NOMO-1 (cell line): ENCODE measurements around the gene TDRD12.
"Not testable (repeated sequence)": the region's sequence is repeated elsewhere in the genome, so short reads cannot be mapped to it uniquely, and the experiment has no call there.

ENCODE experiments used
- DNase-seq, 2 experiments: peaks; one replicate each; lab custom pipeline; 2025; ENCODE audit not compliant: unreplicated experiment in 2 of 2; lab: John Stamatoyannopoulos, UW

Gene TDRD12

DNA sequence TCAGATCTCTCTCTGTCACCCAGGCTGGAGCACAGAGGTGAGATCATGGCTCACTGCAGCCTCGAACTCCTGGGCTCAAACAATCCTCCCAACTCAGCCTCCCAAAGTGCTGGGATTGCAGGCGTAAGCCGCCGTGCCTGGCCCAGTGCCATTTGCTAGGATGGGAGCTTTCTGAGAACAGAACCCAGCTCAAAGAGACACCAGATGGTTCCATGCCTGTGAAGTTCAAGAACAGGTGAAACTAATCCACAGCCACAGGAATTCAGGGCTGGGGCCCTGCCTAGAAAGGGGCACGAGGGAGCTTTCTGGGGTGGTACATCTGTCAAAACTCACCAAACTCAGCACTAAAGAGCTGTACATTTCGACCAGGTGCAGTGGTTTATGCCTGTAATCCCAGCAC, 145.8 kb downstream of the TDRD12 start:
- DNase-seq = no peak

DNA sequence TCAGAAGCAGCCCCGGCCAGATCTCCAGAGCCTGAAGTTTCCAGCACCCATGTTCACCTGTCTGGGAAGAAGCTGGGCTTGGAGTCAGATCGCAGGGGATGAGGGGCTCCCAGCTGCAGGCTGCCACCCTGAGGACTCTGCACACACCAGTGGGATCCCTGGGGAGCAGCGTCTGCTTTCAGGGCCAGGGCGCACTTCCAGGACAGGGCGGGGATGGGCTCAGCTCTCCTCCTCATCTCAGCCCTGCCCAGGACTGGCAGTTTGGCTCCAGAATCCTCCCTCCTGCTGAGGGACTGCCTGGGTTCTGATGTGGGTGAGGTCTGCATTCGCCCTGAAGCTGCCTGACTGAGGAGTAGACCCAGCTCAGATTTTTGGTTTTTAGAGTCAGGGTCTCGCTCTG, 146.5 kb downstream of the TDRD12 start:
- no peak for DNase-seq

DNA sequence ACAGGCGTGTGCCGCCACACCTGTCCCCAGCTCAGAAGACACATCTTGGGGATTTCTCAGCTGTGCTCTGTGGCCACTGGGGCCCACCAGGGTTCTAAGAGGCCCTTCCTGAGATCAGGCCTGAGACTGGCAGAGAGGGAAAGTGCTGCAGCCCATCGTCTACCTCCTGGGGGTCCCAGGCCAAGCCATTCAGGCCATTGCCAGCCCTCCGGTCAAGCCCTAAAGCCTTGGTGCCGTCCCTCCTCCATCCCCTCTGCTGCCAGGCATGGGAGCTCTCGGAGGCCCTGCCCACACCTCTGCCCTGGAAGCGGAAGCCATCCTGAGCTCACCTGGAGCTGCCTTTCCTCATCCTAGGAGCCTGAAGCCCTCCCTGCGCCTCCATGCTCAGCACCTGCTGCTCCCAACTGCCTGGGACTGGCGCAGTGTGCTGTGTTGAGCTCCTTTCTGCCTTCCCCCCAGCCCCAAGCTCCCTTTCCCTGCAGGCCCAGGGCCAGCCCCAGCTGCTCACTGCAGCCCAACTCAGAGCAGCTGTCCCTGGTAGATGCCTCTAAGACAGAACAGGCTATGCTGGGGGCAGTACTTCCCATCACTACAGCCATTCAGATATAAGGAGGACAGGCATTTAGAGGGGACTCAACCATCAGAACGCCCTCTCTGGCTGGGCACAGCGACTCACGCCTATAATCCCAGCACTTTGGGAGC, 147.1 kb downstream of the TDRD12 start:
- DNase-seq = no peak

DNA sequence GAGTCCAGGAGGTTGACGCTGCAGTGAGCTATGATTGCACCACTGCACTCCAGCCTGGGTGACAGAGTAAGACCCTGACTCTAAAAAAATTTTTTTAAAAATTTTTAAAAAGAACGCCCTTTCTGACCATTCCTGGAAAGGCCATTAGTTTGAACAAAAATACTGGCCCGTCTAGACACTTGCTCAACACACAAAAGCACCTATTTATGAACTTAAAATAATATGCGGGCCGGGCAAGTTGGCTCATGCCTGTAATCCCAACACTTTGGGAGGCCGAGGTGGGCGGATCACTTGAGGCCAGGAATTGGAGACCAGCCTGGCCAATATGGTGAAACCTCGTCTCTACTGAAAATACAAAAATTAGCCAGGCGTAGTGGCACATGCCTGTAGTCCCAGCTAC, 147.9 kb downstream of the TDRD12 start:
- DNase-seq = not testable (repeated sequence)

DNA sequence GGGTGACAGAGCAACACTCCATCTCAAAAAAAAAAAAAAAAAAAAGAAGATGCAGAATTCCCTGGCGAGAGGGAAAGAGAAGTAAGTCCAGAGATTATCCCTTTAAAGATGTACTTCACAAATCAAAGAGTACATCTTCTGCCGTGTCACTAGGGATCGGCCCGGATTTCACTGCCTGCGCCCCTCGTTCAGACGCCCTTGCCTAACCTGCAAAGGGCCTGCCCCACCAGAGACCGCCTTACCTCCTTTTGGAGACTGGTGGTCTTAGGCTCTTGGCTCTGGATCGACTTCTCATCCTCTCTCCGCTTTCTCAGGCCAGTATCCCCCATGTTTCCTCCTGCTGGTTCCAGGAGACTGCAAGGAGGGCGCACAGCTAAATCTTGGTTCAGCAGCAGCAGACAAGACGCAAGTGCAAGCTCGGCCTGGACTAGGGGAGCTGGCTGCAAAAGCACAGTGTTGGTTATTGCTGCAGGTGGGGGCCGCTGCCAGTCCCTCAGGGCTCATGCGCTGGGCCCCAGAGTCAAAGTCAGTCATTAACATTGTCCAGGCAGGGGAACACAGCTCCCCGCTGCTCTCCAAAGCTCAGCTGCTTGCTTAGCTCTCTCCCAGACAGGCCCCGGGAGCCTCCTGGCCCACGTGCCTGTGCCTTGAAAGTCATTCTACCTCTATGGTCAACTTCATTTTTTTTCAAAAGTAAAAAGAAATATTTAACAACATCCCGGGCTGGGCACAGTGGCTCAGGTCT, 148.8 kb downstream of the TDRD12 start:
- no peak for DNase-seq

DNA sequence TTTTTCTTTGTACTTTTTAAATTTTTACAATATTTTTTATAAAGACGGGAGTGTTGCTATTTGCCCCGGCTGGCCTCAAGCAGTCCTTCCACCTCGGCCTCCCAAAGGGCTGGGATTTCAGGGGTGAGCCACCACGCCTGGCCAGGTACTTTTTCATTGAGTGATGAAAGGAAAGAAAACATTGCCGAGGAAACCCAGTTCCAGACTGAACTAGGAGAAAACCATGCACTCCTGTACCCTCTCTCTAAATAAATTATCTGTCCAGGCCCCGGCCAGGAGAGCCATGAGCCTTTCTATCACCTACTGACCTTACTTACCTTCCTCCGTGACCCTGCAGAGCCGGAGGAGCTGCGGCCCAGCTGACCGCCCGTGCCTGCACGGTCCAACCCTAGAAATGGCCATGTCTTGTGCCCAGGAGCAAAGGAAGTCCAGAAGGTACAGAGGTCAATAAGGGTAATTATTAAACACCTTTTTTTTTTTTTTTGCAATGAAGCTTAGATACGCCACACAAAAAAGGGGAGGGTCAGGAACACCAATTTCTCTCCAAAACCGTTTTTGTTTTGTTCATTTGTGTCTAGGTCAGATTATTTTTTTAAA, 149.9 kb downstream of the TDRD12 start, which contains the start of gene SLC7A9:
Gene SLC7A9, minus strand, starts transcription at position 399 of the 597 bp plus-strand sequence. CDS start 1,233 bp downstream, outside the sequence.
- no peak for DNase-seq

DNA sequence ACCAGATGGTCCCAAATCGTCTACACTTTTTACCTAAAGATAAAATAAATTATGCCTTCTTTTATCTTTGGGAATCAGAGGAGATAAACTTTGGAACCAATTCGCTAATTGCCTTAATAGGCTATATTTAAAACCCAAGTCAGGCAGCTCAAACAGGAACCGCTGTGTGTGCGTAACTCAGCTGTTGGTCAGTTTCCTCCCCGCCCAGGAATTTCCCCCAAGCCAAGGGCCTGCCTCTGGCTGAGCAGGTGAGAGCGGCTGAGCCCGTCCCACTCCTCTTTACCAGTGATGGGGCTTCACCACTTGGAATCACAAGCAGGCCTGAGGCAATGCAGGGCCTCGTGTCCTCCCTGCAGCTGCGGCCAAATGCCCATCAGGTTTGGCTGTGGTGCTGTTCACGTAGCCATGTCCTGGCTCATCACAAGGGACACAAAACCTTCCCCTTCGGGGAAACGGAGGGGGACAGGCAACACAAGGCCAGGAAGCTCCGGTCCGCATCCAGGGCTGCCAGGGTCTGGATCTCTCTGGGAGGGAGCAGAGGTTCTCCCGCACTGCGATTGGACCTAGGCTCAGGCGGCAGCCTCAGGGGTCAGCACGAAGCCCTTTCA, 150.5 kb downstream of the TDRD12 start:
- no peak for DNase-seq

DNA sequence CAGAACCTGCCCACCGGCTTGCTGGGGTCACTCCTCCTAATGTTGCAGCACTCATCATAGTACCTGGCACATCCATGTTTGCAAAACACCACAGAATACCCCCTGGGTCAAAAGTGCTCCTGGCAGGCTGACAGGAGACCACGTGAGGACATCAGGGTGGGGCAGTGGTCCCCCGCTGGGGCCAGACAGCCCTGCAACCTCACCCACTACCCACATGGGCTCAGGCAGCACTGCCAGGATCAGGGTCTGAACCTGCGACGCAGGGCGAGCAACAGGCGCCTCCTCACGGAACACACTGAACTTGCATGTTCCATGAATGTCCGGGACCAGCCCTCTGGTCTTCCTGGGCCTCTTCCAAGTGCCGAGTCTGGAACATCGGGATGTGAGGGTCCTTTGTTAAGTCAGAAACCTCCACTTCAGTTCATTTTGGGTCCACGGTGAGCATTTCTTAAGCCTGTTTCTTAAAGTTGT, 151.4 kb downstream of the TDRD12 start:
- no peak for DNase-seq

DNA sequence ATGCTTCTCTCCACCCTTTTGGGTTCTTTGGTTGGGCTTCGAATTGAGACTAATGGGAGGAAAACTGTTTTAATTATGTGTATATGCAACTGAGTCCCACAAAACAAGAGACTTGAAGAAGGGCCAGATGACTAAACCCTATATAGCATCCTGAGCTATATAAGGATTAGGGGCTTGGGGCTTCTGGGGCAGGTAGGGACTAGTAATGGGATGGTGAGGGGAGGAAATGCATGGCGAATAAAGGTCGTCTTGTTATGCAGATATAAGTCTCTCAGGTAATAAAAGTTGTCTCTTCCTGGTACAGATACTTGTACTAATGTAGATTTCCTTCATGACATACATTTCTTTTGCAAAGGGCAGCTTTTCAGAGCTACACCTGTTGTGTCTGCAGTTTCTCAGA, 152.8 kb downstream of the TDRD12 start:
- no peak for DNase-seq

DNA sequence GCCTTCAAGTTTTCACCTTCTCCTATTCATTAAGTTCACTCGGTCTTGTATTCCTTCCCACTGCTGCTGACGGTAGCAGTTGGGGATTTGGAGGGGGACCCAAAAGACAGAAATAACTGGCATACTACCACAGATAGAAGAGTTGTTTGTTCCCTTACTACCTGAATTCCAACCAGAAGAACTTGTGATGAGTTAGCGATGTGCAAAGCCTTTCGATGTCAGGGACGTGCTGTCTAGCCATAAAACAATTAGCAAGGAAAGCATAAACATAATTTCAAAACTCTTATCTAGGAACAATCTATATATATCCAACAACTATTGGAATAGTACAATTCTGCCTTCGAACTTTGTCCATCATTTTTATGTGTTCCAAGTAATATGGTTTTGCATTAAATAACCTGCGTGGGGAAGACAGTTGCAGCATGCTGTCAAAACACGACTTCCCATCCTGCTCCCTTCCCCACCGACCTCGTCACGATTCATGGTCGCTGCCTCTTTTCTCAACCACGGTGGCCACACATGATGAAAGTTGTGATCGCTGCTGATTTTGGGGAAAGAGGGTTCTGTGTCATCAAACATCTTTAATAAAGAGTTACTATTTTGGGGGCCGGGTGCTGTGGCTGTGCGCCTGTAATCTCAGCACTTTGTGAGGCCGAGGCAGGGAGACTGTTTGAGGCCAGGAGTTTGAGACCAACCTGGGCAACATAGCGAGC, 153.8 kb downstream of the TDRD12 start:
- DNase-seq = no peak

DNA sequence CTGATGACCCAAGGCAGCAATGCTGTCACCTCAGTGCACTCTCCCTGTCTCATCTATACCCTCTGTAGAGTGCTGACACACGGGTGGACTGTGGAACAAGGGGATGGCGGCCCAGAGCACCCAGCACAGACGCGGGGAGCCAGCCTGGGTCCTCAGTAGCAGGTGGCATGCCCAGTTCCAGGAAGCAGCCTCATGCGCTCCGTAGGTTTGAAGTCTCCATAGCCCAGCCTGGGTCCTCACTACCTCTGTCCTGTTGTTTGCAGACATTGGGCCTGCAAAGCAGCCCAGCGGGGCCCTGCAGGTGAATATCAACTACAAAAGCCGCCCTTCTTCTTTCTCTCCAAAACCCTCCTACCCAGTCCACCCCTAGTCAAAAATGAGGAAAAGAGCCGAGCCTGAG, 155.0 kb downstream of the TDRD12 start:
- DNase-seq = no peak

DNA sequence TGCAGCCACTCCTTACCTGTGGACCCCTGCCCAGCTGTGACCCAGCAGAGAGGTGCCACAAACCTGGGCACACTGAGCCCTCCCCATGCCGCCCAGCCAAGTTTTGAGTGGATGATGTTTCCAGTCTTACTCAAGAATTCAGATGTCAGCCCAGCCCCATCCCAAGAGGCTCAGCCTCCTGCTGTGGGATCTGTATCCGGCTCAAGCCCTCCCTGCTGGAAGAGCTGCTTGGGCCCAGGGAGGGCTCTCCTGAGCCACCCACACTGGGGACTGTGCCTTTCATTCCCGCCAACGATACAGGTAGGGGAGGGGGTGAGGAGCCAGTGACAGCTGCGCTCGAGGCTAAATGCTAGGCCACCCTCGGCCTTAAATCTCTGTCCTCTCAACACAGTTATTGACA, 155.9 kb downstream of the TDRD12 start:
- DNase-seq = no peak

DNA sequence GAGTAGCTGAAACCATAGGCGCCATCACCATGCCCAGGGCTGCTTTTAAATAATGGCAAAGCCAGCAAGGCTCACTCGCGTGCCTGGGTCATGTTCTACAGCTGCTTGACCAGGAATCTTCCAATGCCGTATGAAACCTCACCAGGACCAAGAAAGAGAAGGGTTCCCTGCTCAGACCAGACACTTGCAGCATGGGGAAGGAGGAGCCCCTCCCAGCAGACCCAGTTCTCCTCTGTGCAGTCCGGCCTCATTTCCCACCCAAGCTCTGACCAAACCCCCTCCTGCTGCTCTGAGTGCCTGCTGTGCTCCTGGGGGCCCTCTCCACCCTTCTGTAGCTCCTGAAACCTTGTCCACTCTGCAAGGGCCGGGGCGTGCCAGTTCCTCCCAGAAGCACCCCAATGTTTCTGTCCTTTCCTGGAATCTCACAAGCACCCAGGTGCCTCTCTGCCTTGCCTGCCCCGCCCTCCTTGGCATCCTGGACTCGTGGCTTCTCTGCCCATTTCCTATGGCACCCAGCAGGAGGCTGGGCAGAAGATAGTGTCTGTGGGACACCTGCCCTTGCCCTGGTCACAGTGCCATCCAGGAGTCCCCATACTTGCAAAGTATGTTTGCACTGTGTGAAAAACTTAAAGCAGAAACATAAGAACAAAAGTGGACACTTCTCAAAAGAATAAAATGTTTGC, 156.8 kb downstream of the TDRD12 start:
- no peak for DNase-seq

DNA sequence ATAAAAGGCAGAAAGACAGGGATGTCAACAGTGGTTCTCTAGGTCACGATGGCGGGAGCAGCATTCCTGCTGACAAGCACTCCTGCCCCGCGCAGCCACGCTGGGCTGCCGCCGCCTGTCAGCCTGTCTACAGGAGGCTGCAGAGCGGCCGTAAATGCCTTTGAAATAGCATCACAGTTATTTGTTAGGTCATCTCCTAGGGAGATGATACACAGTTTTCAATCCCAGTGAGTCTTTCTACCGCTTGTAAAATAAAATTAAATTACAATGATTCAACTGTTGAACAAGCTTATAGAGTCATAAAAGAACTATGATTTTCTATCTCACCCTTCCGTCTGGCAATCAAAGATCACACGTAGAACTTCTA, 157.3 kb downstream of the TDRD12 start:
- DNase-seq = no peak
